GM12878 (cell line): ENCODE data around the gene SPOP.

ENCODE experiments used
- CBX5 ChIP-seq: sonication (generic); IDR thresholded peaks from 2 replicates; pipeline ENCODE4 v1.6.1; 2016; ENCODE audit warnings: low read depth, moderate library complexity, mild to moderate bottlenecking, inconsistent platforms
- CTCF ChIP-seq, 3 experiments: IDR thresholded peaks in 2 of 3; conservative IDR thresholded peaks in 1 of 3; 2 replicates each; pipeline ENCODE4 v1.5.1; 2011; ENCODE audit warnings: low read depth in 3 of 3, low read length in 3 of 3, mild to moderate bottlenecking in 3 of 3, control low read depth in 2 of 3, moderate library complexity in 2 of 3, inconsistent platforms in 1 of 3, mixed read lengths in 1 of 3; ENCODE audit not compliant: control insufficient read depth in 2 of 3, insufficient read depth in 1 of 3; ENCODE audit errors: extremely low read depth in 1 of 3
- E2F4 ChIP-seq: IDR thresholded peaks from 2 replicates; pipeline ENCODE4 v1.6.1; 2012; ENCODE audit warnings: low read depth, low read length, improper control_type of control experiment
- ESRRA ChIP-seq: IDR thresholded peaks from 2 replicates; pipeline ENCODE4 v1.6.1; 2012; ENCODE audit warnings: mild to moderate bottlenecking, low read length, improper control_type of control experiment
- JUNB ChIP-seq: IDR thresholded peaks from 2 replicates; pipeline ENCODE4 v1.6.1; 2016; ENCODE audit warnings: antibody characterized with exemption, mild to moderate bottlenecking
- POLR2AphosphoS5 ChIP-seq: IDR thresholded peaks from 2 replicates; pipeline ENCODE4 v1.6.1; 2011; ENCODE audit warnings: mild to moderate bottlenecking, low read length, inconsistent platforms
- TARDBP ChIP-seq: IDR thresholded peaks from 2 replicates; pipeline ENCODE4 v1.6.1; 2016; ENCODE audit warnings: borderline replicate concordance
- TCF12 ChIP-seq: IDR thresholded peaks from 2 replicates; pipeline ENCODE4 v1.6.1; 2011; ENCODE audit warnings: low read depth, mild to moderate bottlenecking, low read length
- USF2 ChIP-seq: IDR thresholded peaks from 2 replicates; pipeline ENCODE4 v1.6.1; 2011; ENCODE audit warnings: low read depth, low read length, improper control_type of control experiment, borderline replicate concordance
- YY1 ChIP-seq: IDR thresholded peaks from 2 replicates; pipeline ENCODE4 v1.6.1; 2011; ENCODE audit warnings: low read depth, mild to moderate bottlenecking, low read length

GRCh38 chr17:49691677-49692191, 13.8 kb upstream of the SPOP start:
- TF ChIP-seq CBX5 (no peak), E2F4 (no peak), YY1 (no peak), CTCF (IDR thresholded peaks at IDR 0.05 in 2 of 3, conservative IDR thresholded peaks at IDR 0.05 in 1 of 3; ENCODE audit: control insufficient read depth in 2 of 3, extremely low read depth in 1 of 3, insufficient read depth in 1 of 3, low read depth in 3 of 3, low read length in 3 of 3) (no peak), TCF12 (no peak), POLR2AphosphoS5 (no peak), TARDBP (no peak), JUNB (no peak), USF2 (no peak), ESRRA (no peak)
